SIG-M5 treated with dmso at 0.1 percent for 504 hours (cell line): ENCODE measurements around the gene IL11.
"Not testable (repeated sequence)": the region's sequence is repeated elsewhere in the genome, so short reads cannot be mapped to it uniquely, and the experiment has no call there.

ENCODE experiments used
- DNase-seq: peaks from one replicate; lab custom pipeline; 2025; ENCODE audit not compliant: unreplicated experiment; lab: John Stamatoyannopoulos, UW

The IL11 gene

GRCh38 chr19:55370305-55370988, at the start of gene IL11:
IL11 (minus strand) TSS chr19:55370463; CDS start chr19:55370310, 153 bp downstream.
- DNase-seq = no peak

- DNase-seq = no peak
Measured at GRCh38 chr19:55419624-55420236, 49.5 kb upstream of the IL11 start.

- DNase-seq = no peak
Measured at GRCh38 chr19:55419103-55419502, 48.8 kb upstream of the IL11 start.

GRCh38 chr19:55418185-55418584, 47.9 kb upstream of the IL11 start:
- peak; percentile 63 for DNase-seq

GRCh38 chr19:55410168-55410567, 39.9 kb upstream of the IL11 start:
- no peak for DNase-seq

- not testable (repeated sequence) for DNase-seq
Measured at GRCh38 chr19:55409179-55409578, 38.9 kb upstream of the IL11 start.

GRCh38 chr19:55408533-55408872, 38.2 kb upstream of the IL11 start:
- DNase-seq = no peak

- DNase-seq = peak; percentile 99
Measured at GRCh38 chr19:55407800-55408532, 37.7 kb upstream of the IL11 start.

GRCh38 chr19:55407550-55407799, 37.2 kb upstream of the IL11 start, which contains the start of gene UBE2S:
UBE2S (minus strand) TSS chr19:55407788; CDS start chr19:55407589, 199 bp downstream.
- DNase-seq = not testable (repeated sequence)

- no peak for DNase-seq
Measured at GRCh38 chr19:55406826-55407549, 36.7 kb upstream of the IL11 start.

GRCh38 chr19:55406091-55406825, 36.0 kb upstream of the IL11 start:
- DNase-seq = no peak

GRCh38 chr19:55405638-55406037, 35.4 kb upstream of the IL11 start:
- DNase-seq = no peak

GRCh38 chr19:55402509-55402908, 32.2 kb upstream of the IL11 start:
- DNase-seq = no peak

GRCh38 chr19:55401390-55401789, 31.1 kb upstream of the IL11 start:
- DNase-seq = not testable (repeated sequence)

GRCh38 chr19:55400281-55401087, 30.2 kb upstream of the IL11 start:
- DNase-seq = no peak

- peak; percentile 80 for DNase-seq
Measured at GRCh38 chr19:55398200-55398925, 28.1 kb upstream of the IL11 start.

- DNase-seq = no peak
Measured at GRCh38 chr19:55392820-55393761, 22.8 kb upstream of the IL11 start.
